ENCODE measurements around the gene DIPK1A.

GRCh38 chr1:92808381-92808780, 152.9 kb downstream of the DIPK1A start:
- TF ChIP-seq, protein P1, sequence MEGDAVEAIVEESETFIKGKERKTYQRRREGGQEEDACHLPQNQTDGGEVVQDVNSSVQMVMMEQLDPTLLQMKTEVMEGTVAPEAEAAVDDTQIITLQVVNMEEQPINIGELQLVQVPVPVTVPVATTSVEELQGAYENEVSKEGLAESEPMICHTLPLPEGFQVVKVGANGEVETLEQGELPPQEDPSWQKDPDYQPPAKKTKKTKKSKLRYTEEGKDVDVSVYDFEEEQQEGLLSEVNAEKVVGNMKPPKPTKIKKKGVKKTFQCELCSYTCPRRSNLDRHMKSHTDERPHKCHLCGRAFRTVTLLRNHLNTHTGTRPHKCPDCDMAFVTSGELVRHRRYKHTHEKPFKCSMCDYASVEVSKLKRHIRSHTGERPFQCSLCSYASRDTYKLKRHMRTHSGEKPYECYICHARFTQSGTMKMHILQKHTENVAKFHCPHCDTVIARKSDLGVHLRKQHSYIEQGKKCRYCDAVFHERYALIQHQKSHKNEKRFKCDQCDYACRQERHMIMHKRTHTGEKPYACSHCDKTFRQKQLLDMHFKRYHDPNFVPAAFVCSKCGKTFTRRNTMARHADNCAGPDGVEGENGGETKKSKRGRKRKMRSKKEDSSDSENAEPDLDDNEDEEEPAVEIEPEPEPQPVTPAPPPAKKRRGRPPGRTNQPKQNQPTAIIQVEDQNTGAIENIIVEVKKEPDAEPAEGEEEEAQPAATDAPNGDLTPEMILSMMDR (IDR thresholded peaks at IDR 0.05): no peak
- TF ChIP-seq POLR2A (IDR thresholded peaks at IDR 0.05): no peak

All from esophagus squamous epithelium (tissue), 4 donors.